ENCODE results near the gene NAPG. TPM values are rescaled to one million over a fixed set of nuclear protein-coding genes. Genes with fewer than 3 reads are reported as not detected.

NAPG gene
- total and polyA plus RNA-seq, 9 of the 15 experiments (the other 6 are each of a cell fraction or from before 2014, with no cell fraction given) = 31.6 to 63.3 (median 50.9) TPM

DNA sequence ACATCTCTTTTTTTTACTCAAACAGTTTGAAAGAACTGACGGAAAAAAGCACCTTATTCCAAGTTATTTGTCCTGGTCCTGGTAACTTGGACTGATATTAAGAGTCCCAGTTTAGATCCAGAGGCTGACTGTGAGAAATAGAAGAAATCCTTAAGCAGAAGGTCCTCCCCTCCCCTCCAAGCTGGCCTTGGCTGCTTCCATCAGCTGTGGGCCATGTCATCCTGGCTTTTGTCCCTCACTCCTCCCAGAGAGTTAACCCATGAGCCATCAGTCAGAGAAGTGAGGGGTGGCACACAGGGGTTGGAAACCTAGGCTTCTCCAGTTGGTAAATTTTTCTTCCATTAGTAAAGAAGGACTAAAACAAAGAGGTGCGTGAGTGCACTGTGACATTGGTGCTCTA lies 9.7 kb upstream of the NAPG start:
- H3K4me1 ChIP-seq (replicated peaks in 1 of 2; ENCODE audit: control insufficient read depth in 2 of 2, insufficient read depth in 2 of 2, low read length in 2 of 2) = no peaks in the 10 kb centered on the region; a peak in 1 of 5 replicates
- ChIA-PET POLR2A (interaction anchor here (1.5 to 2.8 kb wide), 2 partner anchors 10 to 11 kb away, joined by 4 to 12 read pairs; partner anchors contain the start of gene NAPG), CTCF (ENCODE audit: low intra/inter-chr PET ratio) (no interaction called here)
- H3K27ac ChIP-seq (ENCODE audit: extremely low read depth, low read depth, low read length) = no peak overlapping the region
- intact Hi-C loops (cut with micrococcal nuclease) (no loop called here), in situ Hi-C loops (cut with MboI) (no loop called here)
- ATAC-seq (no peak), DNase-seq (ENCODE audit: extremely low read depth in 1 of 4, low spot score in 3 of 4) (no peak), FAIRE-seq (no peak)
- 0% methylated on average over 2 of the region's 2 CpGs for WGBS (ENCODE audit: insufficient coverage, low coverage, missing lambda C conversion rate)
- H3K9ac ChIP-seq (ENCODE audit: insufficient read depth in 1 of 2, low read depth in 2 of 2, low read length in 2 of 2) = no peak overlapping the region
- H3K27me3 ChIP-seq (ENCODE audit: control insufficient read depth in 2 of 2, insufficient read depth in 2 of 2, low read length in 2 of 2) = peaks cover 15 to 41% of the 10 kb centered on the region in 2 experiments; a peak in 4 of 5 replicates
- H4K20me1 ChIP-seq (replicated peaks; ENCODE audit: control insufficient read depth, insufficient read depth, low read length) = no peaks in the 10 kb centered on the region
- H3K9me1 ChIP-seq (ENCODE audit: control insufficient read depth, insufficient read depth, low read length) = no peaks in the 10 kb centered on the region
- no peak overlapping the region for H3K4me2 ChIP-seq (ENCODE audit: insufficient read depth, low read length)
- H3K4me3 ChIP-seq = no peak overlapping the region
- H2AFZ ChIP-seq (ENCODE audit: low read depth, low read length) = no peak overlapping the region
- no peaks in the 10 kb centered on the region for H3K79me2 ChIP-seq (ENCODE audit: control insufficient read depth, insufficient read depth, low read length)
- H3K9me3 ChIP-seq (replicated peaks; ENCODE audit: control insufficient read depth, insufficient read depth, low read depth, low read length) = no peaks in the 10 kb centered on the region
- no peaks in the 10 kb centered on the region for H3K36me3 ChIP-seq (ENCODE audit: control insufficient read depth, insufficient read depth, low read length)
- no TSS peak for BruUV-seq (replicated peaks)
- TF ChIP-seq ZNF232 (CRISPR knock-in tag; IDR thresholded peaks at IDR 0.05) = no peak
- TF ChIP-seq HOXB6 (CRISPR knock-in tag; IDR thresholded peaks at IDR 0.05; ENCODE audit: borderline replicate concordance) = no peak
- TF ChIP-seq, protein P1, sequence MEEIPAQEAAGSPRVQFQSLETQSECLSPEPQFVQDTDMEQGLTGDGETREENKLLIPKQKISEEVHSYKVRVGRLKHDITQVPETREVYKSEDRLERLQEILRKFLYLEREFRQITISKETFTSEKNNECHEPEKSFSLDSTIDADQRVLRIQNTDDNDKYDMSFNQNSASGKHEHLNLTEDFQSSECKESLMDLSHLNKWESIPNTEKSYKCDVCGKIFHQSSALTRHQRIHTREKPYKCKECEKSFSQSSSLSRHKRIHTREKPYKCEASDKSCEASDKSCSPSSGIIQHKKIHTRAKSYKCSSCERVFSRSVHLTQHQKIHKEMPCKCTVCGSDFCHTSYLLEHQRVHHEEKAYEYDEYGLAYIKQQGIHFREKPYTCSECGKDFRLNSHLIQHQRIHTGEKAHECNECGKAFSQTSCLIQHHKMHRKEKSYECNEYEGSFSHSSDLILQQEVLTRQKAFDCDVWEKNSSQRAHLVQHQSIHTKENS (CRISPR knock-in tag; IDR thresholded peaks at IDR 0.05) = no peak
- no peak for TF ChIP-seq ZNF143 (CRISPR knock-in tag; IDR thresholded peaks at IDR 0.05)
- TF ChIP-seq ETV5 (CRISPR knock-in tag; IDR thresholded peaks at IDR 0.05; ENCODE audit: low read depth) = no peak
- TF ChIP-seq, protein P2, sequence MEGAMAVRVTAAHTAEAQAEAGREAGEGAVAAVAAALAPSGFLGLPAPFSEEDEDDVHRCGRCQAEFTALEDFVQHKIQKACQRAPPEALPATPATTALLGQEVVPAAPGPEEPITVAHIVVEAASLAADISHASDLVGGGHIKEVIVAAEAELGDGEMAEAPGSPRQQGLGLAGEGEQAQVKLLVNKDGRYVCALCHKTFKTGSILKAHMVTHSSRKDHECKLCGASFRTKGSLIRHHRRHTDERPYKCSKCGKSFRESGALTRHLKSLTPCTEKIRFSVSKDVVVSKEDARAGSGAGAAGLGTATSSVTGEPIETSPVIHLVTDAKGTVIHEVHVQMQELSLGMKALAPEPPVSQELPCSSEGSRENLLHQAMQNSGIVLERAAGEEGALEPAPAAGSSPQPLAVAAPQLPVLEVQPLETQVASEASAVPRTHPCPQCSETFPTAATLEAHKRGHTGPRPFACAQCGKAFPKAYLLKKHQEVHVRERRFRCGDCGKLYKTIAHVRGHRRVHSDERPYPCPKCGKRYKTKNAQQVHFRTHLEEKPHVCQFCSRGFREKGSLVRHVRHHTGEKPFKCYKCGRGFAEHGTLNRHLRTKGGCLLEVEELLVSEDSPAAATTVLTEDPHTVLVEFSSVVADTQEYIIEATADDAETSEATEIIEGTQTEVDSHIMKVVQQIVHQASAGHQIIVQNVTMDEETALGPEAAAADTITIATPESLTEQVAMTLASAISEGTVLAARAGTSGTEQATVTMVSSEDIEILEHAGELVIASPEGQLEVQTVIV (CRISPR knock-in tag; IDR thresholded peaks at IDR 0.05; ENCODE audit: borderline replicate concordance) = no peak
- TF ChIP-seq PURB (CRISPR knock-in tag; IDR thresholded peaks at IDR 0.05; ENCODE audit: low read depth) = no peak
- TF ChIP-seq ZNF311 (CRISPR knock-in tag; IDR thresholded peaks at IDR 0.05) = no peak
- TF ChIP-seq ATF1 (CRISPR knock-in tag; IDR thresholded peaks at IDR 0.05) = no peak
- TF ChIP-seq ATF1 (tag; IDR thresholded peaks at IDR 0.05) = no peak
- no peak for TF ChIP-seq TAL1 (IDR thresholded peaks at IDR 0.05)
- no peak for TF ChIP-seq FOXA1 (IDR thresholded peaks at IDR 0.05; ENCODE audit: borderline replicate concordance)
- TF ChIP-seq, protein P3, sequence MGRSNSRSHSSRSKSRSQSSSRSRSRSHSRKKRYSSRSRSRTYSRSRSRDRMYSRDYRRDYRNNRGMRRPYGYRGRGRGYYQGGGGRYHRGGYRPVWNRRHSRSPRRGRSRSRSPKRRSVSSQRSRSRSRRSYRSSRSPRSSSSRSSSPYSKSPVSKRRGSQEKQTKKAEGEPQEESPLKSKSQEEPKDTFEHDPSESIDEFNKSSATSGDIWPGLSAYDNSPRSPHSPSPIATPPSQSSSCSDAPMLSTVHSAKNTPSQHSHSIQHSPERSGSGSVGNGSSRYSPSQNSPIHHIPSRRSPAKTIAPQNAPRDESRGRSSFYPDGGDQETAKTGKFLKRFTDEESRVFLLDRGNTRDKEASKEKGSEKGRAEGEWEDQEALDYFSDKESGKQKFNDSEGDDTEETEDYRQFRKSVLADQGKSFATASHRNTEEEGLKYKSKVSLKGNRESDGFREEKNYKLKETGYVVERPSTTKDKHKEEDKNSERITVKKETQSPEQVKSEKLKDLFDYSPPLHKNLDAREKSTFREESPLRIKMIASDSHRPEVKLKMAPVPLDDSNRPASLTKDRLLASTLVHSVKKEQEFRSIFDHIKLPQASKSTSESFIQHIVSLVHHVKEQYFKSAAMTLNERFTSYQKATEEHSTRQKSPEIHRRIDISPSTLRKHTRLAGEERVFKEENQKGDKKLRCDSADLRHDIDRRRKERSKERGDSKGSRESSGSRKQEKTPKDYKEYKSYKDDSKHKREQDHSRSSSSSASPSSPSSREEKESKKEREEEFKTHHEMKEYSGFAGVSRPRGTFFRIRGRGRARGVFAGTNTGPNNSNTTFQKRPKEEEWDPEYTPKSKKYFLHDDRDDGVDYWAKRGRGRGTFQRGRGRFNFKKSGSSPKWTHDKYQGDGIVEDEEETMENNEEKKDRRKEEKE (IDR thresholded peaks at IDR 0.05; ENCODE audit: borderline replicate concordance in 1 of 2, control insufficient read depth in 1 of 2, low read depth in 2 of 2, low read length in 1 of 2) = no peak
